Vagina (tissue), 2 donors: ENCODE results near the gene PHPT1. TPM values are rescaled to one million over a fixed set of nuclear protein-coding genes. Genes with fewer than 3 reads are reported as not detected.

ENCODE experiments used
- DNase-seq, 2 donors: peaks; one replicate each; pipeline ENCODE4 v3.0.0-alpha.2; 2017; ENCODE audit errors: extremely low spot score in 2 of 2
- H3K27ac ChIP-seq: fragments of 200-600 bp; sonication (generic); one replicate; pipeline ENCODE4 v1.5.1; 2019
- H3K27me3 ChIP-seq: fragments of 200-600 bp; sonication (generic); one replicate; pipeline ENCODE4 v1.5.1; 2019
- H3K36me3 ChIP-seq, 2 donors: fragments of 200-600 bp; sonication (generic); one replicate each; pipeline ENCODE4 v1.5.1; 2017 to 2019
- H3K4me1 ChIP-seq: fragments of 200-600 bp; sonication (generic); one replicate; pipeline ENCODE4 v1.5.1; 2019
- H3K4me3 ChIP-seq, 2 donors: fragments of 200-600 bp; sonication (generic); 1 replicate in 1 of 2; 2 replicates in 1 of 2; pipeline ENCODE4 v1.5.1; 2016 to 2019
- H3K9me3 ChIP-seq: fragments of 200-600 bp; sonication (generic); one replicate; pipeline ENCODE4 v1.5.1; 2019
- CTCF ChIP-seq, 3 experiments: fragments of 450-650 bp in 2 of 3; fragments of 200-600 bp in 1 of 3; sonication (generic) in 1 of 3; IDR thresholded peaks; one replicate each; pipeline ENCODE4 v1.5.1; 2017 to 2019; ENCODE audit warnings: antibody characterized with exemption in 3 of 3, mild to moderate bottlenecking in 2 of 3, moderate library complexity in 2 of 3
- POLR2A ChIP-seq, 2 donors: fragments of 450-650 bp; IDR thresholded peaks; one replicate each; pipeline ENCODE4 v1.6.1; 2017; ENCODE audit warnings: antibody characterized with exemption in 2 of 2, mild to moderate bottlenecking in 2 of 2, moderate library complexity in 2 of 2
- POLR2AphosphoS5 ChIP-seq, 2 donors: sonication (generic); formaldehyde crosslinking; IDR thresholded peaks; one replicate each; pipeline ENCODE4 v1.9.0; 2017; ENCODE audit warnings: antibody characterized with exemption in 2 of 2, mild to moderate bottlenecking in 2 of 2, low read depth in 1 of 2; ENCODE audit not compliant: insufficient read depth in 1 of 2
- intact Hi-C: fragments of 100-400 bp; cut with DNase I; formaldehyde crosslinking; loops from one replicate; pipeline ENCODE4 v1.15.1; 2023
- total RNA-seq: library from RNA; depleted of rRNA; stranded (reverse); fragments of >200 nt; gene quantifications from one replicate; pipeline ENCODE4 v1.2.3, GENCODE V29; 2016

The PHPT1 gene
- total RNA-seq, 1 donor from 2014 or later: 38.1 TPM

DNA sequence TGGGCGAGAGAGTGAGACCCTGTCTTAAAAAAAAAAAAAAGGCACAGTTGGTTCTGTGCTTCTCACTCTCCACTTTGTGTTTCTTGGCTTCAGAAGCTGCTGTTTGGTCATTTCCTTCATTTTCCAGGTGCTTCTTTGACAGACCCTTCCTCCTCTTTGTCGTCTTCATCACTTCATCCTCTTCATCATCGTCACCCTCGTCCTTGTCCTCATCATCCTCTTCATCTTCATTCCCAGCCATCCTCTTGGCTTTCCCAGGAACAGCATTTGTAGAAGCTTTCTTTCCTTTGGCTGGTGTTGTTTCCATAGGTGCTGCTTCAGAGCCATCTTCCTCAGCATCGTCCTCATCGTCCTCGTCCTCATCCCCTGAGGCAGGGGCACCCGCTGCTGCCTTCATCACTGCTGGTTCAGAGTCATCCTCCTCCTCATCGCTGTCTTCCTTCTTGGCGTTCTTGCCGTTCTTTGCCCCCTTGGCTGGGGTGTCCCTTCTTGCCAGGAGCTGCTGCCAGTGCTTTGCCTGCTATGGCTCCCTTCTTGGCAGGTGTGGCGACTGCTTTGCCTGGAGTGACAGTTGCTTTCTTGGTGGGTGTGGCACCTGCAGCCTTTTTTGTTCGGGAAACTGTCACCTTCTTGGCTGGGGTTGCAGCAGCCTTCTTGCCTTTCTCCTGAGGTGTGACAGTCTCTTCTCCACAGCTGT lies 34.3 kb upstream of the PHPT1 start:
- Histone ChIP-seq H3K9me3 (no peaks in the 10 kb centered on the region), H3K4me1 (peaks cover 23% of the 10 kb centered on the region), H3K4me3 (no peak overlapping the region), H3K36me3 (peaks cover 0 to 3% of the 10 kb centered on the region in 2 donors), H3K27ac (no peak overlapping the region), H3K27me3 (no peaks in the 10 kb centered on the region)
- intact Hi-C loops: no loop called here
- no peak for TF ChIP-seq POLR2AphosphoS5 (IDR thresholded peaks at IDR 0.05; ENCODE audit: insufficient read depth in 1 of 2, low read depth in 1 of 2)
- no peak for TF ChIP-seq CTCF (IDR thresholded peaks at IDR 0.05)
- no peak for TF ChIP-seq POLR2A (IDR thresholded peaks at IDR 0.05)
- no peak for DNase-seq

GRCh38 chr9:136815422-136815782 lies 33.8 kb upstream of the PHPT1 start:
- intact Hi-C loops: no loop called here
- no peak for DNase-seq
- H3K36me3 ChIP-seq: peaks cover 0 to 3% of the 10 kb centered on the region in 2 donors
- no peaks in the 10 kb centered on the region for H3K9me3 ChIP-seq
- no peak overlapping the region for H3K27ac ChIP-seq
- TF ChIP-seq CTCF (IDR thresholded peaks at IDR 0.05) (no peak), POLR2AphosphoS5 (IDR thresholded peaks at IDR 0.05; ENCODE audit: insufficient read depth in 1 of 2, low read depth in 1 of 2) (no peak), POLR2A (IDR thresholded peaks at IDR 0.05) (no peak)
- H3K4me1 ChIP-seq: peaks cover 18% of the 10 kb centered on the region
- H3K4me3 ChIP-seq: no peak overlapping the region
- no peaks in the 10 kb centered on the region for H3K27me3 ChIP-seq

- DNase-seq: no peak
- Histone ChIP-seq H3K27me3 (no peaks in the 10 kb centered on the region), H3K4me1 (peaks cover 18% of the 10 kb centered on the region), H3K36me3 (peaks cover 0 to 15% of the 10 kb centered on the region in 2 donors), H3K27ac (no peak overlapping the region), H3K4me3 (peak overlapping the region; percentile 33 to 47), H3K9me3 (no peaks in the 10 kb centered on the region)
- intact Hi-C loops: loop anchor here (2.0 kb wide), 1 partner anchor 34 kb away; no protein-coding TSS in a partner anchor
- TF ChIP-seq POLR2A (IDR thresholded peaks at IDR 0.05) (no peak), CTCF (IDR thresholded peaks at IDR 0.05) (no peak), POLR2AphosphoS5 (IDR thresholded peaks at IDR 0.05; ENCODE audit: insufficient read depth in 1 of 2, low read depth in 1 of 2) (no peak)
These were observed 28.0 kb upstream of the PHPT1 start for GRCh38 chr9:136820971-136821825.

GRCh38 chr9:136821826-136822544 lies 27.2 kb upstream of the PHPT1 start:
- H3K27me3 ChIP-seq: no peaks in the 10 kb centered on the region

More at GRCh38 chr9:136821826-136822544, 27.2 kb upstream of the PHPT1 start:
- H3K36me3 ChIP-seq: peaks cover 0 to 19% of the 10 kb centered on the region in 2 donors
- TF ChIP-seq CTCF (IDR thresholded peaks at IDR 0.05): no peak
- TF ChIP-seq POLR2AphosphoS5 (IDR thresholded peaks at IDR 0.05; ENCODE audit: insufficient read depth in 1 of 2, low read depth in 1 of 2): no peak
- TF ChIP-seq POLR2A (IDR thresholded peaks at IDR 0.05): no peak
- H3K27ac ChIP-seq: no peak overlapping the region
- no peak for DNase-seq
- H3K9me3 ChIP-seq: no peaks in the 10 kb centered on the region
- peak overlapping the region; percentile 33 to 47 for H3K4me3 ChIP-seq
- intact Hi-C loops: loop anchor here (2.0 kb wide), 1 partner anchor 33 kb away; no protein-coding TSS in a partner anchor
- H3K4me1 ChIP-seq: peaks cover 18% of the 10 kb centered on the region
